Spleen (tissue), 11 donors: ENCODE data around the gene SLC25A38. TPM values are rescaled to one million over a fixed set of nuclear protein-coding genes. Genes with fewer than 3 reads are reported as not detected.
"Not testable (repeated sequence)": the region's sequence is repeated elsewhere in the genome, so short reads cannot be mapped to it uniquely, and the experiment has no call there.

Source experiments
- DNase-seq: peaks from one replicate; pipeline ENCODE4 v3.0.0-alpha.2; 2020
- H3K27ac ChIP-seq, 8 donors: fragments of 200-600 bp; sonication (generic) in 7 of 8; 1 replicate in 4 of 8; 2 replicates in 4 of 8; pipeline versions ENCODE4 v1.5.0 to v1.8.0; 2016 to 2021; ENCODE audit warnings: inconsistent platforms in 4 of 8, mild to moderate bottlenecking in 4 of 8, moderate library complexity in 1 of 8
- H3K27me3 ChIP-seq, 7 donors: fragments of 200-600 bp; sonication (generic) in 6 of 7; replicated peaks in 1 of 7; 1 replicate in 4 of 7; 2 replicates in 3 of 7; pipeline versions ENCODE4 v1.5.0 to v1.8.0; 2016 to 2021; ENCODE audit warnings: inconsistent platforms in 3 of 7, mild to moderate bottlenecking in 1 of 7
- H3K36me3 ChIP-seq, 6 donors: fragments of 200-600 bp; sonication (generic) in 5 of 6; 1 replicate in 4 of 6; 2 replicates in 2 of 6; pipeline versions ENCODE4 v1.5.0 to v1.8.0; 2016 to 2021; ENCODE audit warnings: inconsistent platforms in 2 of 6
- H3K4me1 ChIP-seq, 6 donors: fragments of 200-600 bp; sonication (generic) in 5 of 6; 1 replicate in 3 of 6; 2 replicates in 3 of 6; pipeline versions ENCODE4 v1.5.0 to v1.8.0; 2016 to 2021; ENCODE audit warnings: inconsistent platforms in 3 of 6
- H3K4me3 ChIP-seq, 8 donors: fragments of 200-600 bp; sonication (generic) in 7 of 8; 1 replicate in 4 of 8; 2 replicates in 4 of 8; pipeline versions ENCODE4 v1.5.0 to v1.8.0; 2016 to 2021; ENCODE audit warnings: inconsistent platforms in 4 of 8, mild to moderate bottlenecking in 4 of 8, moderate library complexity in 2 of 8
- H3K9me3 ChIP-seq, 8 donors: fragments of 200-600 bp; sonication (generic) in 7 of 8; 1 replicate in 4 of 8; 2 replicates in 4 of 8; pipeline versions ENCODE4 v1.5.0 to v1.8.0; 2016 to 2021; ENCODE audit warnings: inconsistent platforms in 4 of 8
- POLR2A ChIP-seq, 3 donors: fragments of 450-650 bp; IDR thresholded peaks; one replicate each; pipeline ENCODE4 v1.5.1; 2017; ENCODE audit warnings: antibody characterized with exemption in 3 of 3, mild to moderate bottlenecking in 1 of 3
- POLR2AphosphoS5 ChIP-seq, 3 donors: sonication (generic); formaldehyde crosslinking; IDR thresholded peaks; one replicate each; pipeline ENCODE4 v1.5.1; 2017; ENCODE audit warnings: antibody characterized with exemption in 3 of 3
- WGBS, 5 donors: extraction: QIAGEN DNeasy Blood & Tissue Kit in 3 of 5; methylation state at CpG; one replicate each; pipeline versions ENCODE4 v1.1.5 to v1.1.7; 2013 to 2018; 5-methylcytosine and 5-hydroxymethylcytosine counted together
- intact Hi-C: fragments of 100-400 bp; cut with DNase I; formaldehyde crosslinking; loops from one replicate; pipeline ENCODE4 v1.15.0; 2023; ENCODE audit warnings: low total_unique reads
- polyA plus RNA-seq, 3 donors: library from polyadenylated mRNA; stranded (reverse); fragments of 200-250 nt; gene quantifications; one replicate each; pipeline ENCODE4 v1.2.1, GENCODE V29; 2013
- total RNA-seq, 7 donors: library from RNA; depleted of rRNA in 3 of 7; stranded (reverse); fragments of >200 nt in 3 of 7; fragmentation: NEBNext Ultra II Directional in 4 of 7; extraction: Animal tissue kit (Norgen Biotek cat#: 25700) in 4 of 7; gene quantifications; one replicate each; pipeline versions ENCODE4 v1.1.0 to v1.2.1, GENCODE V29; 2016 to 2021
- TF ChIP-seq, protein P1 (sequence below), 11 experiments: fragments of 200-600 bp in 7 of 11; fragments of 450-650 bp in 4 of 11; sonication (generic) in 4 of 11; IDR thresholded peaks in 8 of 11; conservative IDR thresholded peaks in 3 of 11; 1 replicate in 7 of 11; 2 replicates in 4 of 11; pipeline versions ENCODE4 v1.4.0 to v1.8.0; 2016 to 2021; ENCODE audit warnings: antibody characterized with exemption in 11 of 11, inconsistent platforms in 4 of 11, mild to moderate bottlenecking in 1 of 11
- donor health status: healthy with polysubstance abuse.
- donor health status: DM: no; HTN: no; CAD: no; lungs with moderate emphysema.
- donor health status: DM: no; HTN: no; CAD: no.
- donor health status: Bipolar disorder and iron deficiency.
- donor health status: healthy.
- donor health status: DM: no; HTN: no; CAD: no.
- donor health status: DM: yes; HTN: yes; CAD: no.

The SLC25A38 gene
- total and polyA plus RNA-seq, 10 donors: 23.7 to 38.4 (median 27.1) TPM

- no peaks in the 10 kb centered on the region for H3K27me3 ChIP-seq
- intact Hi-C loops: no loop called here
- no peaks in the 10 kb centered on the region for H3K36me3 ChIP-seq
- H3K9me3 ChIP-seq: no peaks in the 10 kb centered on the region
- no peak overlapping the region for H3K4me3 ChIP-seq
- no peak for DNase-seq
- peaks cover 0 to 5% (median 0%) of the 10 kb centered on the region in 6 donors for H3K4me1 ChIP-seq
- H3K27ac ChIP-seq: no peak overlapping the region
- TF ChIP-seq POLR2AphosphoS5 (IDR thresholded peaks at IDR 0.05) (no peak), POLR2A (IDR thresholded peaks at IDR 0.05) (no peak)
- TF ChIP-seq, protein P1, sequence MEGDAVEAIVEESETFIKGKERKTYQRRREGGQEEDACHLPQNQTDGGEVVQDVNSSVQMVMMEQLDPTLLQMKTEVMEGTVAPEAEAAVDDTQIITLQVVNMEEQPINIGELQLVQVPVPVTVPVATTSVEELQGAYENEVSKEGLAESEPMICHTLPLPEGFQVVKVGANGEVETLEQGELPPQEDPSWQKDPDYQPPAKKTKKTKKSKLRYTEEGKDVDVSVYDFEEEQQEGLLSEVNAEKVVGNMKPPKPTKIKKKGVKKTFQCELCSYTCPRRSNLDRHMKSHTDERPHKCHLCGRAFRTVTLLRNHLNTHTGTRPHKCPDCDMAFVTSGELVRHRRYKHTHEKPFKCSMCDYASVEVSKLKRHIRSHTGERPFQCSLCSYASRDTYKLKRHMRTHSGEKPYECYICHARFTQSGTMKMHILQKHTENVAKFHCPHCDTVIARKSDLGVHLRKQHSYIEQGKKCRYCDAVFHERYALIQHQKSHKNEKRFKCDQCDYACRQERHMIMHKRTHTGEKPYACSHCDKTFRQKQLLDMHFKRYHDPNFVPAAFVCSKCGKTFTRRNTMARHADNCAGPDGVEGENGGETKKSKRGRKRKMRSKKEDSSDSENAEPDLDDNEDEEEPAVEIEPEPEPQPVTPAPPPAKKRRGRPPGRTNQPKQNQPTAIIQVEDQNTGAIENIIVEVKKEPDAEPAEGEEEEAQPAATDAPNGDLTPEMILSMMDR (IDR thresholded peaks at IDR 0.05 in 8 of 11, conservative IDR thresholded peaks at IDR 0.05 in 3 of 11): no peak
- 53 to 73% (median 58%) methylated on average over 5 of the region's 5 CpGs for WGBS, 5 donors
These were observed 32.5 kb upstream of the SLC25A38 start for GRCh38 chr3:39350714-39351113.

- H3K4me1 ChIP-seq, H3K36me3 ChIP-seq, H3K9me3 ChIP-seq, H3K27ac ChIP-seq, H3K27me3 ChIP-seq, DNase-seq, H3K4me3 ChIP-seq, intact Hi-C loops: not testable (repeated sequence)
- WGBS, 5 donors: 62 to 81% (median 72%) methylated on average over 2 of the region's 2 CpGs
These were observed 32.0 kb upstream of the SLC25A38 start for GRCh38 chr3:39351134-39351533.

DNA sequence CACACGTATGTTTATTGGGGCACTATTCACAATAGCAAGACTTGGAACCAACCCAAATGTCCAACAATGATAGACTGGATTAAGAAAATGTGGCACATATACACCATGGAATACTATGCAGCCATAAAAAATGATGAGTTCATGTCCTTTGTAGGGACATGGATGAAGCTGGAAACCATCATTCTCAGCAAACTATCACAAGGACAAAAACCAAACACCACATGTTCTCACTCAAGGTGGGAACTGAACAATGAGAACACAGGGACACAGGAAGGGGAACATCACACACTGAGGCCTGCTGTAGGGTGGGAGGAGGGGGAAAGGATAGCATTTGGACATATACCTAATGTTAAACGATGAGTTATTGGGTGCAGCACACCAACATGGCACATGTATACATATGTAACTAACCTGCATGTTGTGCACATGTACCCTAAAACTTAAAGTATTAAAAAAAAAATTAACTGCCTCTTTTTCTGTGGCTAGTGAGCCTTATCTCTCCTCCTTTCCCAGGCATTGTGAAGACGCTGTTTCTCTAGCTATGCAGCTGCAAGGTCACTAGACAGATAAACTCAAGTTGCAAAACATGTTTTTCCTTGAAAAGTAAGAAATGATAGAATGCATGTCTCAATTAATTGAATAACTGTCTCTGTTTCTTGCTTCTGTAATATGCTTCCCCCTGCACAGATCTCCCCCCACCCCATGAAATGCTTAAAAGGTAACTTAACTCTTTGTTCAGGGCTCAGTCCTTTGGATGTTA, 29.8 kb upstream of the SLC25A38 start:
- 62 to 85% (median 77%) methylated on average over 3 of the region's 3 CpGs for WGBS, 5 donors
- intact Hi-C loops: not testable (repeated sequence)

DNA sequence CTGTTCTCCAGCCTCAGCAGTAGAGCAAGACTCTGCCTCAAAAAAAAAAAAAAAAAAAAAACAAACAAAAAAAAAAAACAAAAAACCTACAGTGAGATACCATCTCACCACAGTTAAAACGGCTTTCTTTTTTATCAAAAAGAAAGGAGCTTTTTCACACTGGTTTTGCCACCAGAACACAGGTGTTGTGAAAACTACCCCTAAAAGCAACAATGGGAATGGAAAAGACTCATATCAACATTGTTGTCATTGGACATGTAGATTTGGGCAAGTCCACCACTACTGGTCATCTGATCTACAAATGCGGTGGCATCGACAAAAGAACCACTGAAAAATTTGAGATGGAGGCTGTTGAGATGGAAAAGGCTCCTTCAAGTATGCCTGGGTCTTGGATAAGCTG, 24.8 kb upstream of the SLC25A38 start:
- 63 to 80% (median 67%) methylated on average over 3 of the region's 3 CpGs for WGBS, 5 donors
- Histone ChIP-seq H3K4me1 (peaks cover 0 to 15% (median 0%) of the 10 kb centered on the region in 6 donors), H3K9me3 (no peaks in the 10 kb centered on the region), H3K27ac (no peak overlapping the region), H3K4me3 (no peak overlapping the region), H3K36me3 (no peaks in the 10 kb centered on the region), H3K27me3 (no peaks in the 10 kb centered on the region)
- intact Hi-C loops: no loop called here
- no peak for DNase-seq
- TF ChIP-seq POLR2A (IDR thresholded peaks at IDR 0.05): no peak
- TF ChIP-seq POLR2AphosphoS5 (IDR thresholded peaks at IDR 0.05): no peak
- TF ChIP-seq, protein P1 (IDR thresholded peaks at IDR 0.05 in 8 of 11, conservative IDR thresholded peaks at IDR 0.05 in 3 of 11): no peak

More for the DNA sequence above, 29.8 kb upstream of the SLC25A38 start:
- not testable (repeated sequence) for H3K27ac ChIP-seq, H3K36me3 ChIP-seq, DNase-seq, H3K27me3 ChIP-seq, H3K4me3 ChIP-seq, H3K4me1 ChIP-seq, H3K9me3 ChIP-seq

- TF ChIP-seq POLR2AphosphoS5 (IDR thresholded peaks at IDR 0.05) (no peak), POLR2A (IDR thresholded peaks at IDR 0.05) (no peak)
- TF ChIP-seq, protein P1 (IDR thresholded peaks at IDR 0.05 in 8 of 11, conservative IDR thresholded peaks at IDR 0.05 in 3 of 11): no peak
- Histone ChIP-seq H3K4me3 (no peak overlapping the region), H3K27me3 (no peaks in the 10 kb centered on the region), H3K27ac (no peak overlapping the region), H3K9me3 (no peaks in the 10 kb centered on the region), H3K36me3 (no peaks in the 10 kb centered on the region), H3K4me1 (peaks cover 0 to 15% (median 0%) of the 10 kb centered on the region in 6 donors)
- no peak for DNase-seq
- 35 to 52% (median 46%) methylated on average over 6 to 8 of the region's 8 CpGs for WGBS, 5 donors
- intact Hi-C loops: no loop called here
These were observed 21.8 kb upstream of the SLC25A38 start for GRCh38 chr3:39361252-39361927.
